Mesenchymal stem cell (in vitro differentiated cells and primary cell): ENCODE results near the gene PRRT1B.

Experiments
- DNase-seq: peaks from one replicate; pipeline ENCODE4 v3.0.0-alpha.2; 2013
- H2AFZ ChIP-seq: one replicate; pipeline ENCODE4 v1.6.1; 2013; ENCODE audit warnings: low read depth, mild to moderate bottlenecking, control low read depth, inconsistent platforms, low read length, moderate library complexity
- H2AK5ac ChIP-seq: 2 replicates; pipeline ENCODE4 v1.6.1; 2013; ENCODE audit warnings: low read length, moderate library complexity, mild to moderate bottlenecking, inconsistent platforms; ENCODE audit not compliant: severe bottlenecking
- H2BK120ac ChIP-seq: one replicate; pipeline ENCODE4 v1.6.1; 2013; ENCODE audit warnings: low read depth, mild to moderate bottlenecking, inconsistent platforms, low read length, moderate library complexity
- H2BK12ac ChIP-seq, 2 experiments: one replicate each; pipeline ENCODE4 v1.6.1; 2013; ENCODE audit warnings: inconsistent platforms in 2 of 2, low read length in 2 of 2, mild to moderate bottlenecking in 2 of 2, moderate library complexity in 2 of 2, control low read depth in 1 of 2
- H2BK15ac ChIP-seq: one replicate; pipeline ENCODE4 v1.6.1; 2013; ENCODE audit warnings: mild to moderate bottlenecking, low read depth, inconsistent platforms; ENCODE audit not compliant: poor library complexity, severe bottlenecking
- H2BK5ac ChIP-seq: 2 replicates; pipeline ENCODE4 v1.6.1; 2013; ENCODE audit warnings: low read depth, mild to moderate bottlenecking, low read length, control low read depth, inconsistent platforms; ENCODE audit not compliant: poor library complexity, severe bottlenecking
- H3K14ac ChIP-seq, 2 experiments: one replicate each; pipeline ENCODE4 v1.6.1; 2013; ENCODE audit warnings: inconsistent platforms in 2 of 2, low read length in 2 of 2, control low read depth in 1 of 2, mild to moderate bottlenecking in 1 of 2, moderate library complexity in 1 of 2
- H3K18ac ChIP-seq, 2 experiments: one replicate each; pipeline ENCODE4 v1.6.1; 2013; ENCODE audit warnings: inconsistent platforms in 2 of 2, low read length in 2 of 2, control low read depth in 1 of 2, low read depth in 1 of 2, mild to moderate bottlenecking in 1 of 2
- H3K23ac ChIP-seq, 2 experiments: one replicate each; pipeline ENCODE4 v1.6.1; 2013; ENCODE audit warnings: inconsistent platforms in 2 of 2, low read length in 2 of 2, mild to moderate bottlenecking in 2 of 2, moderate library complexity in 2 of 2, control low read depth in 1 of 2
- H3K27ac ChIP-seq: 2 replicates; pipeline ENCODE4 v1.5.1; 2013; ENCODE audit warnings: mild to moderate bottlenecking, moderate library complexity, low read length, control low read depth, inconsistent platforms; ENCODE audit not compliant: poor library complexity, severe bottlenecking
- H3K27me3 ChIP-seq, 2 experiments: 2 replicates each; pipeline versions ENCODE4 v1.6.1 to v1.7.0; 2013; ENCODE audit warnings: low read length in 2 of 2, mild to moderate bottlenecking in 2 of 2, moderate library complexity in 2 of 2, control low read depth in 1 of 2, inconsistent platforms in 1 of 2; ENCODE audit not compliant: control insufficient read depth in 1 of 2, insufficient read depth in 1 of 2
- H3K36me3 ChIP-seq, 2 experiments: 2 replicates each; pipeline versions ENCODE4 v1.6.1 to v1.7.0; 2013; ENCODE audit warnings: low read length in 2 of 2, control low read depth in 1 of 2, inconsistent platforms in 1 of 2, low read depth in 1 of 2, mild to moderate bottlenecking in 1 of 2; ENCODE audit not compliant: insufficient read depth in 2 of 2, control insufficient read depth in 1 of 2
- H3K4ac ChIP-seq, 2 experiments: one replicate each; pipeline ENCODE4 v1.6.1; 2013; ENCODE audit warnings: inconsistent platforms in 2 of 2, low read length in 2 of 2, mild to moderate bottlenecking in 2 of 2, moderate library complexity in 2 of 2, control low read depth in 1 of 2, low read depth in 1 of 2
- H3K4me1 ChIP-seq: 2 replicates; pipeline ENCODE4 v1.6.1; 2013; ENCODE audit warnings: low read depth, low read length, control low read depth; ENCODE audit not compliant: control insufficient read depth, insufficient read depth
- H3K4me2 ChIP-seq: 2 replicates; pipeline ENCODE4 v1.6.1; 2013; ENCODE audit warnings: low read length, mild to moderate bottlenecking, inconsistent platforms; ENCODE audit not compliant: poor library complexity, severe bottlenecking
- H3K4me3 ChIP-seq, 2 experiments: 2 replicates each; pipeline versions ENCODE4 v1.5.1 to v1.7.0; 2013; ENCODE audit warnings: low read length in 2 of 2, mild to moderate bottlenecking in 2 of 2, control low read depth in 1 of 2, low read depth in 1 of 2; ENCODE audit not compliant: insufficient read depth in 1 of 2
- H3K79me1 ChIP-seq: replicated peaks from 2 replicates; pipeline ENCODE4 v1.6.1; 2013; ENCODE audit warnings: mild to moderate bottlenecking, control low read depth, low read length, inconsistent platforms; ENCODE audit not compliant: poor library complexity, severe bottlenecking
- H3K9ac ChIP-seq: 2 replicates; pipeline ENCODE4 v1.7.0; 2013; ENCODE audit warnings: mild to moderate bottlenecking, low read length, moderate library complexity
- H3K9me3 ChIP-seq: 2 replicates; pipeline ENCODE4 v1.7.0; 2013; ENCODE audit warnings: mild to moderate bottlenecking, low read length; ENCODE audit not compliant: control insufficient read depth
- H4K8ac ChIP-seq: one replicate; pipeline ENCODE4 v1.6.1; 2013; ENCODE audit warnings: inconsistent platforms, mild to moderate bottlenecking, low read length, moderate library complexity
- H4K91ac ChIP-seq: one replicate; pipeline ENCODE4 v1.6.1; 2013; ENCODE audit warnings: mild to moderate bottlenecking, low read length, inconsistent platforms
- whole genome bisulfite sequencing: methylation state at CpG from one replicate; pipeline ENCODE4 v1.1.7; 2013; ENCODE audit warnings: mixed read lengths; 5-methylcytosine and 5-hydroxymethylcytosine counted together

Gene PRRT1B

DNA sequence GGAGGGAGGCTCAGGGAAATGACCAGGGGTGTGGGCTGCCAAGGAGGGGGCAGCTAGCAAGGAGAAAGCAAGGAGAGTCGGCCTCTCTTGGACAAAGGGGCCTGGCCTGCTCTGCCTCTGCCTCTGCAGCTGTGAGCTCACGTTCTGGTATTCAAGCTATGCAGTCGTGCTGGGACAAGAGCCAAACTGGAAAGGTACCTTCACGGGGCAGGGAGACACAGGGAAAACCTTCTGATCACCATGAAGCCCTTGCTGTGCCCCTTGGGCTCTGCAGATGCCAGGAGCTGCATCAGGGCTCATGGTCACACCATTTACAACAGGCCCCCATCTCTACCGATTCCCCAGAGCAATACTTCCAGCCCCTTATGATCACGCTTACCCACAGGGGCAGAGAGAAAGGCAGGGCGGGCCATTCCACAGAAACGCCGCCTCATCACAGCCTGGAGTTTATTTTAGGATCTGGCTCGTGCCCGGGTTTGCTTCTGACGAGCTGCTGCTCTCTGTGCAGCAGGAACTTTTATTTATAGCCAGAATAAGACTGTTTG lies 63.2 kb downstream of the PRRT1B start:
- Histone ChIP-seq H3K18ac (peak overlapping the region; percentile 21 to 63), H3K4ac (no peak overlapping the region), H3K36me3 (peaks cover 36 to 53% of the 10 kb centered on the region in 2 experiments), H3K79me1 (peaks cover 5% of the 10 kb centered on the region), H2BK15ac (no peak overlapping the region), H2AK5ac (no peak overlapping the region), H3K23ac (no peak overlapping the region), H3K4me3 (peak overlapping the region in 1 of 2 experiments; percentile 59), H4K8ac (peak overlapping the region; percentile 45), H4K91ac (no peak overlapping the region), H2BK120ac (no peak overlapping the region), H3K9ac (peak overlapping the region; percentile 76), H3K9me3 (no peaks in the 10 kb centered on the region), H2BK12ac (peak overlapping the region in 1 of 2 experiments; percentile 60), H3K27me3 (no peaks in the 10 kb centered on the region), H3K4me2 (peak overlapping the region; percentile 45), H3K14ac (no peak overlapping the region), H3K4me1 (peaks cover 31% of the 10 kb centered on the region), H3K27ac (peak overlapping the region; percentile 90), H2AFZ (no peak overlapping the region), H2BK5ac (peak overlapping the region; percentile 71)
- 5% methylated on average over 12 of the region's 12 CpGs for WGBS
- DNase-seq = peak; percentile 86
